ENCODE results near the gene SSTR5. TPM values are rescaled to one million over a fixed set of nuclear protein-coding genes. Genes with fewer than 3 reads are reported as not detected.

SSTR5 gene
- total RNA-seq: not detected in 2 replicates

DNA sequence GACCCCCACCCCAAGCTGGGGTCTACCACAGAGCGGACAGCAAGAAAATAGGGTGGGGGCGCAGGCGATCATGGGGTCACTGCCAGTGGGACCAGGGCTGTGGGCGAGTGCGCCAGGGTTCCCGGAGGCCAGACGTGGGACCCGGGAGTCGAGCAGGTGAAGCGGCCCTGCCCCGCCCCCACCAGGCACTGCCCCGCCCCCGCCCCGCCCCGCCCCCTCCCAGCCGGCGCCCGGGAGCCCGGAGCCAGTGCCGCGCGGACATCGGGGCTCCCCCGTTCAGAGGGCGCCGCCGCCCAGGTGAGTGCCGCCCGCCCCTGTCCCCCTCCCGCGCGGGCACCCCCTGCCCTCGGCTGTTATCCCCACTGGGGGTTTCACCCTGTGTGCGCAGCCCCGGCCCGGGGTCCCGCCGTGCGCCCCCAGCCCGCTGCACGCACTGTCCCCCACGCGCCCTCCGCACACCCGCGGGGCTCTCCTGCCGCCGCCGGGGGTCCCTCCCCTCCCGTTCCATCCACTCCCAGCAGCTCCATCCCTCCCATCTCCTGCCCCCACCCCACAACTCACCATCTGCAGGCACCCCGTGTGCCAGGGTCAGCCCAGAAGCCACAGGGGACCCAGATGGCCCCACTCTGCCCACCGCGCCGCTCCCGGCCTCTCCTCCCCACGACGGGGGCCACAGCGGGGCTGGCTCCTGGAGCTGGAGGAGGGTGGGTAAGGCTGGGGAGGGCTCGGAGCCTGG lies at the start of gene SSTR5:
TSS of gene SSTR5 (plus strand) at position 222 of the 736 bp plus-strand sequence. CDS start 6,122 bp downstream, outside the sequence.

DNA sequence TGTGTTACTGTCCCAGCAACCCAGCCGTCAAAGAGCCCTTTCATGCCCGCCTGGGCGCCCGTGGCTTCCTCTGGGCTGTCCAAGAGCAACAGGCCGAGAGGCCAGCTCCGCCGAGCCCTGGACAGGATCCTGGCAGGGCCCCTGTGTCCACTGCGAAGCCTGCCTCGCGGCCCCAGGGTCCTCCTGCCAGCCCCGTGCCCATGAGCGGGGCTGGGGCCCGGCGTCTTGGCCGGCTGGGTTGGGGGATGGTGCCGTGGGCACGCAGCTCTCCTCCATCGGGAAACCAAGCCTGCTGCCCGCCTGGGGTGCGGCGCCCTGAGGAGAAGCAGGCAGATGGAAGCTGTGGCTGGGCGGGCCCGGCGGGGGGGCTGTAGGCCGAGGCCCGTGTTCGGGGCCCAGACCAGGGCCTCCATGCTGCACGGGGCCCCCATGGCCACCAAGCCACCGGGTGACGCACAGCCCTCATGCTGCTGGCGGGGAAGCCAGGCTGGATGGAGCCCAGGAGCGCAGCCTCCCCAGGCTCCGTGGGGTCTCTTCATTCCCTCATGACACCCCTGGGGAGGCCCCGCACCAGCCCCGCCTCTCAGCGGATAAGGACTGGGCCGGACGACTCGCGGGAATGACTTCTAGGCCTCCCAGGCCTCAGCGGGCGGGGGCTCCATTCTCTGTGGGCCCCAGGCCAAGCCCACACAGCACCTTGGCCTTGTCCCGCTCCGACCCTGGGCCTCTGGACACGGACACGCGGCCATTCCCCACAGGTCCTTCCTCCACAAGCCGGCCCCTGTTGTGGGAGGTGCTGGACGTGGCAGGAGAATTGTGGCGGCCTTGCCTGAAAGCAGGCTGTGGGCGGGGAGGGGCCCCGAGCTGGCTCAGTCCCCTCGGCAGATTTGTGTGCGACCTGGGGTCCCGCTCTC lies 23.9 kb downstream of the SSTR5 start, which contains the start of gene C1QTNF8:
TSS of gene C1QTNF8 (minus strand) at position 76 of the 914 bp plus-strand sequence. CDS start 1,322 bp downstream, outside the sequence.

Other genes with a start within 250 kb of the SSTR5 start
- gene LMF1, start 101.8 kb upstream of the SSTR5 start, total RNA-seq: 5.1 and 10.0 TPM in 2 replicates
- gene SOX8, start 91.0 kb upstream of the SSTR5 start, total RNA-seq: not detected in 2 replicates
- gene C1QTNF8, start 23.5 kb downstream of the SSTR5 start, total RNA-seq: not detected in 2 replicates
- gene CACNA1H, start 80.4 kb downstream of the SSTR5 start, total RNA-seq: under 0.01 and 0.24 TPM in 2 replicates
- not detected in 2 replicates for gene TPSG1, start 152.5 kb downstream of the SSTR5 start, total RNA-seq
- not detected in 2 replicates for gene TPSB2, start 157.4 kb downstream of the SSTR5 start, total RNA-seq
- not detected in 2 replicates for gene TPSAB1, start 168.0 kb downstream of the SSTR5 start, total RNA-seq
- not detected in 2 replicates for gene TPSD1, start 183.3 kb downstream of the SSTR5 start, total RNA-seq
- 39.9 and 50.1 TPM in 2 replicates for gene UBE2I, start 236.9 kb downstream of the SSTR5 start, total RNA-seq